Measurements from ENCODE around the gene OR4D5.

OR4D5 gene

GRCh38 chr11:123904932-123905331 is 34.5 kb upstream of the OR4D5 start:
- Histone ChIP-seq H3K4me2 (ENCODE audit: low read length) (no peak overlapping the region), H3K36me3 (ENCODE audit: control insufficient read depth, insufficient read depth, low read length) (no peaks in the 10 kb centered on the region), H3K4me1 (no peaks in the 10 kb centered on the region), H3K9me3 (ENCODE audit: control insufficient read depth, low read length) (no peaks in the 10 kb centered on the region), H3K4me3 (ENCODE audit: low read depth, low read length) (no peak overlapping the region), H3K79me2 (no peaks in the 10 kb centered on the region), H3K27ac (no peak overlapping the region), H2AFZ (no peak overlapping the region), H3K9ac (no peak overlapping the region), H3K27me3 (ENCODE audit: control insufficient read depth, insufficient read depth, low read length) (no peaks in the 10 kb centered on the region)
- TF ChIP-seq, protein P1, sequence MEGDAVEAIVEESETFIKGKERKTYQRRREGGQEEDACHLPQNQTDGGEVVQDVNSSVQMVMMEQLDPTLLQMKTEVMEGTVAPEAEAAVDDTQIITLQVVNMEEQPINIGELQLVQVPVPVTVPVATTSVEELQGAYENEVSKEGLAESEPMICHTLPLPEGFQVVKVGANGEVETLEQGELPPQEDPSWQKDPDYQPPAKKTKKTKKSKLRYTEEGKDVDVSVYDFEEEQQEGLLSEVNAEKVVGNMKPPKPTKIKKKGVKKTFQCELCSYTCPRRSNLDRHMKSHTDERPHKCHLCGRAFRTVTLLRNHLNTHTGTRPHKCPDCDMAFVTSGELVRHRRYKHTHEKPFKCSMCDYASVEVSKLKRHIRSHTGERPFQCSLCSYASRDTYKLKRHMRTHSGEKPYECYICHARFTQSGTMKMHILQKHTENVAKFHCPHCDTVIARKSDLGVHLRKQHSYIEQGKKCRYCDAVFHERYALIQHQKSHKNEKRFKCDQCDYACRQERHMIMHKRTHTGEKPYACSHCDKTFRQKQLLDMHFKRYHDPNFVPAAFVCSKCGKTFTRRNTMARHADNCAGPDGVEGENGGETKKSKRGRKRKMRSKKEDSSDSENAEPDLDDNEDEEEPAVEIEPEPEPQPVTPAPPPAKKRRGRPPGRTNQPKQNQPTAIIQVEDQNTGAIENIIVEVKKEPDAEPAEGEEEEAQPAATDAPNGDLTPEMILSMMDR (IDR thresholded peaks at IDR 0.05), result no peak

DNA sequence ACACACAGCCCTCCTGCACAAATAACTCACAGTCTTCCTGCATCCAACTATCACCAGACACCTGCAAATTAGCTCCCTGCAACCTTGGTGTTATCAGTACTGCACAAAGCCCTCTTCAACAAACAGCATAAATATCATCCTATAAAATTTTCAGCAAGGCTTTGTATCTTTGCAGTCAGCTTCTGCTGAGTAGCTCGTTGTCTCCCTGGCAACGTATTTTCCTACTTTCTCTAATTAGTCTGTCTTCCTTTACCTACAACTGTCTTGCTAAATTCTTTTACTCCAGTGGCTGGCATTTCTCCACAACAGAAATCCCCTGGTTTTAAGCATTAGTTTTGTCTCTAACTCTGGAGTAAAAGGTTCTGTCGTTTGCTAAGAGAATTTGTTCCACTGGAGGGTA is 33.6 kb upstream of the OR4D5 start:
- no peaks in the 10 kb centered on the region for H3K36me3 ChIP-seq (ENCODE audit: control insufficient read depth, insufficient read depth, low read length)
- H3K27me3 ChIP-seq (ENCODE audit: control insufficient read depth, insufficient read depth, low read length), result no peaks in the 10 kb centered on the region
- H2AFZ ChIP-seq, result no peak overlapping the region
- no peaks in the 10 kb centered on the region for H3K9me3 ChIP-seq (ENCODE audit: control insufficient read depth, low read length)
- TF ChIP-seq, protein P1 (IDR thresholded peaks at IDR 0.05), result no peak
- H3K4me3 ChIP-seq (ENCODE audit: low read depth, low read length), result no peak overlapping the region
- H3K79me2 ChIP-seq, result no peaks in the 10 kb centered on the region
- no peak overlapping the region for H3K27ac ChIP-seq
- H3K4me1 ChIP-seq, result no peaks in the 10 kb centered on the region
- H3K9ac ChIP-seq, result no peak overlapping the region
- no peak overlapping the region for H3K4me2 ChIP-seq (ENCODE audit: low read length)

DNA sequence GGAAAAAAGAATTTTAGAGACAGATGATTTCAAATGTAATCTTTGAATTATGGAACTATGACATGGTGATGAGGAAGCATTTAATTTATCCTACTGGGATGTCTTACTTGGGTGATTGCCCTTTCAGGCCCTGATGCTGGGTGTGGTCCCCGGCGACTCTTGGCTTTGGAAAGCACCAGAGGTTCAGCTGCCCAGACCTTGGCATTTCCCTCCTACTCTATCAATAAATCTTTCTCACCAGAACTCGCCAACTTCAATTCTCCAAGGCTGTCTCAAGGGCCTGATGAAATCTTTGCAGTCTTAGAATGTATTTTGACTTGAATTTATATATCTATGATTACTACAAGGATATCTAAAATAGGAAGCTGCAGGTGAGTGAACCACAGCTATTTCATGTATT is 18.5 kb upstream of the OR4D5 start:
- Histone ChIP-seq H3K79me2 (no peaks in the 10 kb centered on the region), H3K9ac (no peak overlapping the region), H3K36me3 (ENCODE audit: control insufficient read depth, insufficient read depth, low read length) (no peaks in the 10 kb centered on the region), H3K27me3 (ENCODE audit: control insufficient read depth, insufficient read depth, low read length) (no peaks in the 10 kb centered on the region), H3K4me3 (ENCODE audit: low read depth, low read length) (no peak overlapping the region), H3K27ac (no peak overlapping the region), H3K4me2 (ENCODE audit: low read length) (no peak overlapping the region), H2AFZ (no peak overlapping the region), H3K4me1 (no peaks in the 10 kb centered on the region), H3K9me3 (ENCODE audit: control insufficient read depth, low read length) (no peaks in the 10 kb centered on the region)
- TF ChIP-seq, protein P1 (IDR thresholded peaks at IDR 0.05), result no peak

DNA sequence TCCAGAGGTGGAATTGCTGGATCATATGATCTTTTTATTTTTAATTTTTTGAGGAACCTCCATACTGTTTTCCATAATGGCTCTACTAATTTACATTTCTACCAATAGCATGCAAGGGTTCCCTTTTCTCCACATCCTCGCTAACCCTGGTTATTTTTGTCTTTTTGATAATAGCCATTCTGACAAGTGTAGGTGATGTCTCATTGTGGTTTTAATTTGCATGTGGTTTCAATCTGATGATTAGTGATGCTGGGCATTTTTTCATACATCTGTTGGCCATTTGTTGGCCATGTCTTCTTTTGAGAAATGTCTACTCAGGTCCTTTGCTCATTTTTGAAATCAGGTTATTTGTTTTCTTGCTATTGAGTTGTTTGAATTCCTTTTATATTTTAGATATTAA is 15.4 kb upstream of the OR4D5 start:
- no peaks in the 10 kb centered on the region for H3K27me3 ChIP-seq (ENCODE audit: control insufficient read depth, insufficient read depth, low read length)
- H3K27ac ChIP-seq, result no peak overlapping the region
- H3K4me3 ChIP-seq (ENCODE audit: low read depth, low read length), result no peak overlapping the region
- H3K36me3 ChIP-seq (ENCODE audit: control insufficient read depth, insufficient read depth, low read length), result no peaks in the 10 kb centered on the region
- no peak overlapping the region for H3K4me2 ChIP-seq (ENCODE audit: low read length)
- TF ChIP-seq, protein P1 (IDR thresholded peaks at IDR 0.05), result no peak
- H3K79me2 ChIP-seq, result no peaks in the 10 kb centered on the region
- H3K9me3 ChIP-seq (ENCODE audit: control insufficient read depth, low read length), result no peaks in the 10 kb centered on the region
- no peaks in the 10 kb centered on the region for H3K4me1 ChIP-seq
- H2AFZ ChIP-seq, result no peak overlapping the region
- H3K9ac ChIP-seq, result no peak overlapping the region

GRCh38 chr11:123942413-123942812 is 3.0 kb downstream of the OR4D5 start:
- Histone ChIP-seq H2AFZ (no peak overlapping the region), H3K4me2 (ENCODE audit: low read length) (no peak overlapping the region), H3K36me3 (ENCODE audit: control insufficient read depth, insufficient read depth, low read length) (no peaks in the 10 kb centered on the region), H3K27me3 (ENCODE audit: control insufficient read depth, insufficient read depth, low read length) (no peaks in the 10 kb centered on the region), H3K79me2 (no peaks in the 10 kb centered on the region), H3K9ac (no peak overlapping the region), H3K27ac (no peak overlapping the region), H3K4me1 (no peaks in the 10 kb centered on the region), H3K9me3 (ENCODE audit: control insufficient read depth, low read length) (no peaks in the 10 kb centered on the region), H3K4me3 (ENCODE audit: low read depth, low read length) (no peak overlapping the region)
- TF ChIP-seq, protein P1 (IDR thresholded peaks at IDR 0.05), result no peak
